NCI-H1694 treated with DMSO at 0.1 percent for 48 hours (cell line): Measurements from ENCODE around the gene TOX2.

ENCODE experiments used
- DNase-seq: peaks from one replicate; lab custom pipeline; 2025; lab: John Stamatoyannopoulos, UW

The TOX2 gene

DNA sequence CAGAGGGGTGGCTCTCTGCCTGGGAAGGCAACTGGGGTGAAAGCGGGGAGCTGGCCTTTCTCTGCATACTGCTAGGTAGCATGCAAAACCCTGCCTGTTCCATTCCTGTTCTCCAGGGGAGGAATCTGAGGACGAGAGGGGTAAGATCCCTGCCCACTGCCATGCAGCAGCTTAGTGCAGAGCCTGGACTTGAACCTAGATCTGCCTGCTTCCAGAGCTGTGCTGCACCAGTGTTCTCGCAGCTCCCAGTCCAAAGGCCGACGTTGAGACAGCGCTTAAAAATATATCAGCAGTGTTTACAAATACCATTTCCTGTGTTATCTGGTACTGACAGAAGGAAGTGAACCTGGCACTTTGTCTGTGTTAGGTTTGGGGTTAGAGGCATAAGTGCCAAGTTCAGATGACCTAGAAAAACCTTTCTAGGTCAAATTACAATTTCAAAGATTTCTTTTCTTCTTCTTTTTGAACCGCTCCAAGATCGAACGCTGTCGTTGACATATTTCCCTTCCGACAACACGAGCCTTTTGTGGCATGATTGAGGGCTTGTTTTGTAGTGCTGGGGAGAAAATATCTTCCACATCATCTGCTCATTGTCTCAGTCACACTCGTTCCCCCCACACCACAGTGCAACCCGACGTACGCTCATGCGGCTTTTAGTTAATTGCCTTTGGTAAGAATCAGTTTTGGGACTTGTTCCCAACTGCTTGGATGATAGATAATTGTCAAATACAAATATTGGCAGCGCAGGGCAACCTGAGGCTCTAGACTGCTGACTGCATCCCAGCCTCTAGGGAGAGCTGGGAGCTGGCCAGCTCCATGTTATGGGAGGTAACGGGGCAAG, 44.6 kb downstream of the TOX2 start:
- DNase-seq: no peak

DNA sequence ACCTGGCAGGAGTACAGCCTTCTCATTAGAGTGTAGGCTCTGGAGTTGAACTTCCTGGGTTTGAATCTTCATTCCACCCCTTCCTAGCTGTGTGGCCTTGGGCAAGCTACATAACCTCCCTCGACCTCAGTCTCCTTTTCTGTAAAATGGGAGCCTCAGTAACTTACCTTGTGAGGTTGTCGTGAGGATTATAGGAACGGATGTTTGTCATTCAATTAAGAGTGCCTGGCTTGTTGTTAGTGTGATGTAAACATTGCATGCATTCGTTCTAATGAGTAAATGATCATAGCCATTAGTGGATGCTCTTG, 45.2 kb downstream of the TOX2 start:
- DNase-seq: no peak

DNA sequence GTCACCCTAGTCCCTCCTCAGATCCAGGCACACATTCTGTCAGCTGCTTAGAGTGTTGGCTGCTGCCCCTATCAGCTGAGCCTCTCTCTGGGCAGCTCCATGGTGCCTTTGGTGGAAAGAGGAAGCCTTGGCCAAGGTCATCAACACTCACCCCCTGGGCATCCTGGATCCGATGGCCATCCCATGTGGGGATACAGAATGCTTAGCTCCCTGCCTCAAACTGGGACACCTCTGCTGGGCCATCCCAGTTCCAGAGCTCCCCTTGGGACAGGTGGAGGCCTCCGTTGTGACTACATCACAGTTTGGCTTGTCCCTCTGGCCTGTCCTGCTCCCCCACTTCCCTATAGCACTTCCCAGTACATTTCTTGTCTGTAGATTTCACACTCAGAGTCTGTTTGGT, 45.6 kb downstream of the TOX2 start:
- DNase-seq: no peak

DNA sequence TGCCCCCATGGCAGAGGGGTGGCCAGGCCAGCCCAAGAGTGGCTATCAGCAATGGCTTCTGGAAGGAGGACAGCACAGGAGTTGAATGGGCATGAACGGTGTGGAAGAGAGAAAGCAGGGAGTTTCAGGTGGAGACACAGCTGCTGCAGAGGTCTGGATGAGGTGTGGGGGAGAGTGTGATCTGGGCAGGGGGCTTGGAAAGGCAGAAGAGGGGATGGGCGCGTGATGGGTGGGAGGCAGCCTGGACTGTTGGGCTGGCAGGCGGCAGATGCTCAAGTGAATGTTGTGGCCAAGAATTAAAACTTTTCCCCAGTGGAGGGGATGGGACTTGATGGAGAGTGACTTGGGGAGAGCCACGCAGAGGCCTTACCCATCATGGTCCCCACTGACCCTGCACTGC, 46.5 kb downstream of the TOX2 start:
- DNase-seq: no peak

DNA sequence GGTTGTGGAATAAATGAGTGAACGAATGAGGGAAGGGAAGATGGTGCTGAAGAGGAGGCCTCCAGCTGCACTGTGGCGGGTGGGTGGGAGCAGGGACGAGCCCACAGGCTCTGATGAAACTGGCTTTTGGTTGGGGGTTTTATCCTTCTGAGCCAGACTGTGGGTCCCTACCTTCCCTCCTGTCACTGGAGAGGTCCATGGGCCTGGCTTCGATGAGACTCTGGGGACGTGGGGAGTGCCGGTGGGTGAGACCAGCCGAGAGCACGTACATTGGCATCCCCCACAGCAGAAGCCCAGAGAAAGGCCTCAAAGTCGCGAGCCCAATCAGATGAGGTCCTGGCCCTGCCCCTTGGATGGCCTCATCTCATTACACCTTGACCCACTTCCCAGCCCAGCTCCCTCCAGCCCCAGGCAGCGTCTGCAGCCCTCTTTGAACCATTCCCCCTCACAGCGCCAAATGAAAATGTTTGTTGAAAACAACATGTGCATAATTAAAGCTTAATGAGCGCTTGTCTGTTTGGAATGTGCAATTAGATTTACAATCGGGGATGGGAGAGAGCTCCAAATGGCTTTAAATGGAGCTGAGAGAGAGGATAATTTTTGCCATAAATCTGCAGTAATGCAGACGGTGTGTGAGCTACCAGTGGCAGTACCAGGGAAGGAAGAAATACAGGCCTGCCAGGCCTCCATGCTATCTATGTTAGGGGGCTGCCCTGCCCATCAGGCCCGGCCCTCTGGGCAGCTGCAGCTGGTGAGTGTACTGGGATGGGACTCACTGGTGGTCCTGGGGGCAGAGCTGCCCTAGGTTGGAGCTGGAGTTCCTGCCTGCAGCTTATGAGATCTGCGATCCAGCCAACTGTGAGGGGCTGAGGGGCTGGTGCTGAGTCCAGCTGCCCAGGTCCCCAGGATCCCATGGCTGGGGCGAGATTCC, 47.2 kb downstream of the TOX2 start:
- DNase-seq: no peak

DNA sequence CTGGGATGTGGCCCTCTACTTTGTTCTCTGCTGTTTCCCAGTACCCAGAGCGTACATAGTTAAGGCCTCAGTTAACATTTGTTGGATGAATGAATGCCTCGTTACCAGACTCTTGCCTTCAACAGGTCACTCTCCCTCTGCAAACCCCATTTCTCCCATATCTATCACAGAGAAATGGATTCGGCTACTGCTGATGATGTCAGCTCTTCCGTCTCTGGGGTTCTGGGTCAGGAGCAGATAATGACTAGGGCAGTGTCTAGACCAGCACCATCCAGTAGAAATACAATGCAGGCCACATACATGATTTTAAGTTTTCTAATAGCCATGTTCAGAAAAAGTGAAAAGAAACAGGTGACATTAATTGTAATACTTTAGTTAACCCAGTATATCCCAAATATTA, 47.9 kb downstream of the TOX2 start:
- DNase-seq: no peak

DNA sequence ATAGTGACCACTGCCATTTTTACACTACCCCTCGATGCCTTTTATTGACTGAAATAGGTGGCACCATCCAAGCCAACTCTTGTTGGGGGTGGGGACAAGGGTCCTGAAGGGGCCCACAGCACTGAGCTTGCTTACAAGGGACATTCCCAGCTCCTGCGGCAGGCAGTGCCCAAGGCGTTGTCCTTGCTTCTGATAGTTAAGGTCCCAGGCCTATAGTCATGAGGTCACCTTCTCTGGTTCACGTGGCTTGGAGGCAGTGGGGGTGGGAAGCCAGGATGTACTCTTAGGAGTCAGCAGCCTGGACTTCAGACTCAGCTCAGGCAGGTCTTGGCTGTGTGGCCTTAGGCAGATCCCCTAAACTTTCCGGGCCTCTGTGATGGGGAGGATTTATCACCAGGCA, 48.6 kb downstream of the TOX2 start:
- DNase-seq: no peak

DNA sequence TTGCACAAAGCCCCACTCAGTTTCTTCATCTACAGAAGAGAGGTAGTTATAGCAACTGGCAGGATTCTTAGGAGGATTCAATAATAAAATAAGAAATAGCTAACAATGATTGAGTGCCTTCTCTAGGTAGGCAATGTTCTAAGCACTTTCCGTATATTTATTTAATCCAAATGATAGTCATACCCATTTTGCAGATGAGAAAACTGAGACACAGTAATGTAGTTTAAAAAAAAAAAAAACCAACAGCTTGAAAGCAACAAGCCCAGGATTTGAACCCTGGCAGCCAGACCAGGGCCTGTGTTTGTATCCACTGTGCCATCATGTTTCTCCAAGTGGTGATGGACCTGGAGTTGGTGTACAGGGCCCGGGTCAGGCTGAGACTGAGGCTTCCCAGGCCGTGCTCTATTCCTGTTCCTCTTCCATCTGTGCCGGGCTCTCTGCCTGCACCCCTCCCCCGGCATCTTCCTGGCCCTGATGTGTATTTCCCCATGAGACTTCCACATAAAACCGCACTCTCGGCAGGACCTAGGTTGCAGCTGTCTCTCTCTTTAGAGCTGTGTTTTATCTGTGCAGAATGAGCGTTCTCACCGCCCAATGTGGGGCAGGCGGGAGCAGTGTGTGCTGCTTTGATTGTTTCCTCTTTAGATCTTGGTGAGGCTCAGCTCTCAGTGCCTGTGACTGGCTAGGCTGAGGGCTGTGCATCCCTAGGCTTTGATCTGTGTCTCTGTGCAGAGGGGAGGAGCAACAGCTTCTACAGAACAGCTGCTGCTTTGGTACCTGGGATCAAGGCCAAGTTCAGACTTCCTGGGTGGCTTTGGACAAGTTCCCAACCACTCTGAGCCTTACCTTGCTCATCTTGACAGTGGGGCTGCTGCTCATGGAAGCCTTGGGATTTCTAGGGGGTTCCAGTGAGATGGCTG, 49.5 kb downstream of the TOX2 start:
- DNase-seq: no peak

DNA sequence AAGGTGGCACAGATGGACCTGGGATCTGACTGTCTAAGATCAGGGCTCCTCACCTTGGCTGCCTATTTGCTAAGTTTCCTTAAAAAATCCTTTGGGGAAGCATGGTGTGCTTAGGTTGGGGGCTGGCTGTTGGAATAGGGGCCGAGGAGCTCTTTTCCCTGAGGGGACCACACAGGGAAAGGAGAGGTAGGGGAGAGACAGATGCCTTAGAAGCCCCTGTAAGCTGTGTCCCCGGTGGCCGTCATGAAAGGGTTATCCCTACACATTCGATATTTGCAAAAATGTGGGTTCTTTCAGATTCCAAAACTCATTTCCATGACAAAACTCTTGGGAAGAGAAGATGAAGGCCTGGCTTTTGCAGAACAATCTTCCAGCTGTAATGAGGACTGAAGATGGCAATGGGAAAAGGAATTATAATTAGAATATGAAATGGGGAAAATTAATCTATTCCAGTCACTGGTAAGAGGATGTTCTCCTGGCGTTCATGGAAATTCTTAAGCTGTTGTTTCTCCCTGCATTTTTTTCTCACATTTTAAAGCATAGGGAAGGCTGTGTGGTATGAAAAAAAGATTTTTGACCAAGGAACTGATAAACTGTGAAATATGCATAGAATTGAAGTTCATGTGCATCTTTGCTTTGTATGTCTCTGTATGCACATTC, 53.8 kb downstream of the TOX2 start:
- DNase-seq: no peak

DNA sequence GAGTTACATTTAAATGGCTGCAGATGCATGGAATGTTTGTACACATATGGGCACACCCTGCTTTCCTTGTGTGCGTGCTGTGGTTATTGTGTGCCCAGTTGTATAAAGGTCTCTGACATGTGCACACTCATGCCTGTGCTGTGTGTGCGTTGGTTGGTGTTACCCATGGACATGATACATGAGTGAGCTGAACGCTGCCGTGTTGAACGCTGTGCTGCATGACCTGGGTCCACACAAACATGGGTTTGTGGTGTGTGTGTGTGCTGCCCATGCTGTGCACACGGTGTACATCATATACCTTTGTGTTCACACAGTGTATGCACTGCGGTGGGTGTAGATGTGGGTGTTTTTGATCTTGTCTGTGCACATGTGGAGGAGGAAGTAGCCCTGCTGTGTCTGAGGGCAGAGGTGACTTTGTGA, 54.4 kb downstream of the TOX2 start:
- no peak for DNase-seq

DNA sequence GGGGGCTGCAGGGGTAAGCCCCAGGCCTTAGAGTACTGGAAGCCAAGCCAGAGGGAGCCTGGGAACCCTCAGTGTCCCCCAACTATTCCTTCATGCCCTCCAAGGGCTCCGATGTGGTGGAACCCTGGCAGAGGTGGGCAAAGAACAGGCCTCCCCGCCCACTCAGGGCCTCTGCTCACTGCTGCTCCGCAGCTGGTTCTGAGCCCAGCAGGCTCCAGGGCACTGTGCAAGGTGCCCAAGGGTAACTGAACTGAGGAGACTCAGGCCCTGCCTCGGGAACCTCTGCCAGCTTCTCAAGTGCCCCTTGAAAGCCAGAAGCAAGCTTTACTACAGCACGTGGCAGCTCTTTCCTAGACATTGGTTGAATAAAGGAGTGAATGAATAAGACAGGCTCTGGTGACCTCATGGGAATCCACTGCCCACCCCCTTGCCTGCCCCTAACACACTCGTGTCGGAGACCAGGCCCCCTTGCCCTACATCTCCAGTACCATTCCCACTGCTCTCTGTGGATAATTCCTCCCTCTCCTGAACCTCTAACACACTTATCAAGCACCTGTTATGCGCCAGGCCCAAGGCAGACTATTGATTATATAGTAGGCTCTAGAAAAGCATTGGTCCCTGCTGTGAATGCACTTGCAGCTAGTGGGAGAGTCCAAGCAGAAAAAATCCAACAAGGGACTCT, 55.0 kb downstream of the TOX2 start:
- DNase-seq: no peak

DNA sequence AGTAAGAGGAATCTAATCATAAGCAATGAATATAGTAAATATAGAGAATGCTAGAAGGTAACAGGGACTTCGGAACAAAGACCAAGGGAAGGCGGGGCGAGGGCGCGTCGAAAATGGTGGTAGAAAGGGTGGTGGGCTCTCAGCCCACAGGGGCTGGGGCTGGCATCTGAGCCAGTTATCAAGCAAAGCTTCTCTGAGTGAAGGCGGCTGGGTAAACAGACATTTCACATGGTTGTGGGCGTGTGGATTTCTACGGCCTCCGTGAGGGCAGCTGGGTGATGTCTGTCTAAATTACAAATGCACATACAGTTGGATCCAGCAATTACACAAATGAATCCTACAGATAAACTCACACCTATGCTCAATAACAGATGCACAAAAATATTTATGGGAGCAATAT, 56.6 kb downstream of the TOX2 start:
- DNase-seq: no peak

DNA sequence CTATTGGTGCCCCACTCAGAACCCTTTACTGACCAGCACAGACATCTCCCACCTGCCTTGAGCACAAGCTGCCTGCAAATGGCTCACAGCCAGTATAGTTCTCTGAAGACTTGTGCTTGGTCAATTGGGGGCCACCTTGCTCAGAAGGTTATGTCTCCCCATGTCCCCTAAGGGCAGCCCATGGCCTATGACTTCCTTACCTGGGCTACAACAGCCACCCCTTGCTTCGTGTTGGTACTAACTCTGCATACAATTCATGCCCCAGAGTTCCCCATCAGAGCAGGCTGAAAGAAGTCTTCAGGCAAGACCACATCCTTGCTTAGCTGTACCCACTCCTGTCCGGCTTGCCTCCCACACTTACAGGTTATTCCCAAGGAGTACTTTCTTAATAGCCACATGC, 57.4 kb downstream of the TOX2 start:
- DNase-seq: no peak

DNA sequence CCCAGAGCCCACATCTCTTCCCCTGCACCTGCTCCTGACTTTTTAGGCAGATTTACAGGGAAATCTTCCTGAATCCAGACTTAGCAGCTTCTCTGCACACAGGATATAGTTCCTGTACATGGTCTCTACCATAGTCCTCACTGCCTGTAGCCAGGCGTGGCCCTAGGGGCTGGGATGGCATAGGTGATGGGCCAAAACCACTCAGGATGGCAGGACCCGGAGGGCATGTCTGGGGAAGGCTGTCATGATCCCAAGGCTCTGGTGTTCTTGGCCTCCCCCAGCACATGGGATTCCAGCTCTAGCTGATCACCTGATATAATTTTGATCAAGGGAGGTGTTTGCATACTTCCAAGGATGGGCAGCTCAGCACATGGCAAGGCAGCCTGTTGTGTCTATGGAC, 58.0 kb downstream of the TOX2 start:
- DNase-seq: no peak

DNA sequence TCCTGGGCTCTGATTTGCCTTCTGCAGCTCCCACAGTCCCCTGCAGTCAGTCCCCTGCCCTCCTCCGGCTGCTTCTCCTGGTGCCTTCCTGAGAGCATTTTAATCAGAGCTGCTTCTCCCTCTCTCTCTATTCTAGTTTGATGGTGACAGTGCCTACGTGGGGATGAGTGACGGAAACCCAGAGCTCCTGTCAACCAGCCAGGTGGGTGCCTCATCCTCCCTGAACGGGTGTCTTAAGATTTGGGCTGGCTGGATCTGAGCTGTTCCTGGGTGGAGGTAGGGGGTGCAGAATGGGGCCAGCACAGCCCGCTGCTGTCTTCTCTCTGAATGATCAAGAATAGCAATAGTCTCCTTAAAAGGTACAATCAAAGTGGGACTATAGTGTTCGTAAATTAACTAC, 58.6 kb downstream of the TOX2 start:
- no peak for DNase-seq

DNA sequence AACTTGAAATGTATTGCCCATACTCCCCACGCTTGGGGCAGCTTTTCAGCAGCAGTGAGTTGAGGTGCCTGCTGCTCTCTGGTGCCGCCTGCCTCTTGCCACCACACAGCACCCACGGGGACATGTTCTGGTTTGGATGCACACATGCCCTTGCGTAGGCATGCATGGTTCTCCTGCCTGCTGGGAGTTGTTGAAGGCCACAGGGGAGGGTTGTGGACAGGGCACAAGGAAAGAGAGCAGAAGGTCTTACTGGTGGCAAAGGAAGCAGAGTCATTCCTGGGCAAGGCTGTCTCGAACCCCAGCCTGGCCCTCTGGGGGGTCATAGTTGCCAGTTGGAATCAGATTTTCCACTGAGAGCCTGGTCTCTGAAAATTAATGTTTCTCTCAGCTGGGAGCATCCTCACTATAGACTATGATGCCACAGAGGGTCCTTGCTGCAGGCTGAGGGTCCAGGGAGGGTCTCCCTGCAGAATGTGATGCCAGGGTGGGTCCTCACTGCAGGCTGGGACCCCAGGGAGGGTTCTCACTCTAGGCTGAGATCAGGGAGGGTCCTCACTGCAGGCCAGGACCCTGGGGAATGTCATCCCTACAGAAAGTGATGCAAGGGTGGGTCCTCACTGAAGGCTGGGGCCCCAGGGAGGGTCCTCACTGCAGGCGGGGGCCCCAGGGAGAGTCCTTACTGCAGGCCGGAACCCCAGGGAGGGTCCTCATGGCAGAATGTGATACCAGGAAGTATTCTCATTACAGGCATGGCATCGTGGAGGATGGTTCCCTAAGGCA, 59.2 kb downstream of the TOX2 start:
- DNase-seq: no peak

DNA sequence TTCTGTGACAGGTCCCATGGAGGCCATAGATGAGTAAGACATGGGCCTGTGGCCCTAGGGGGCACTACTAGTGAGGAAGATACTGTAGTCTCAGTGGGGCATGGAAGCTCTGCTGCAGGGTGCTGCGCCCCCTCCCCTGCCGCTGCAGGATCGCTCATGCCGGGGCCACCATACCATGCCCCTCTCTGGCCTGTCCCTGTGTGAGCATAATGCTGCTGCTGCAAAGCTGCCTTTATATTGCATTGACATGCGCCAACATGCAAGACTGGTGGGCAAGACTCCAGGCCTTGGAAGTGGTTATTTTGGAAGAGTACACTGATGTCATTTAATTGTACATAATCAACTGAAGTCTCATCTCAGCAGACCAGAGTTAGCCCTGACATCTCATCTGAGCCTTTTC, 60.0 kb downstream of the TOX2 start:
- DNase-seq: no peak

DNA sequence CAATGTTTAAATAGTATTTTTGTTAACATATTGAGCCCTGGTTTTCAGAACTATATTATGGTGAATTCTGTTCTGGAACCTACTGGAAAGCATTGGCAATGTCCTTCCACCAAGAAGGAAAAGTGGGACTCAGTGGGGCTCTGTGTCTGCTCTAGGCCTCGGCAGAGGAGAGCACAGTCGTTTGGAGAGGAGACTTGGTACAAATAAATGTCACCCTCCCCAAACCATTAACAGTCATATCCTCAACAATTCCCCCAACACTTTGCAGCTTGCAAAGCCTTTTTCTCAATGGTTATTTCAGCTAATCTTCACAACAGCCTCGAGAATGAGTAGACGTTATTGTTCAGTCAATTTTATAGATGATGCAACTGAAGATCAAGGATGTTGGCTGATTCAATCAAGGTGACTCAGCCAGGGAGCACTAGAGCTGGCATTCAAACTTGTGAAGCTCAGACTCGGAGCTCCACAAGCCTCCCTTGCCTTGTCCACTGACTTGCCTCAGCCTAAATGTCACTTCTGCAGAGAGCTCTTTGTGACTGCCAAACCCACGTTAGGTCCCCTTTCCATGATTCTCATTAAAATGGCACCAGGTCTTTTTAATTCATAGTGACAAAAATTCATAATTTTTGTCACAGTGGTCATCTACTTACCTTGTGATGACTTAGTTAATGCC, 60.6 kb downstream of the TOX2 start:
- no peak for DNase-seq

DNA sequence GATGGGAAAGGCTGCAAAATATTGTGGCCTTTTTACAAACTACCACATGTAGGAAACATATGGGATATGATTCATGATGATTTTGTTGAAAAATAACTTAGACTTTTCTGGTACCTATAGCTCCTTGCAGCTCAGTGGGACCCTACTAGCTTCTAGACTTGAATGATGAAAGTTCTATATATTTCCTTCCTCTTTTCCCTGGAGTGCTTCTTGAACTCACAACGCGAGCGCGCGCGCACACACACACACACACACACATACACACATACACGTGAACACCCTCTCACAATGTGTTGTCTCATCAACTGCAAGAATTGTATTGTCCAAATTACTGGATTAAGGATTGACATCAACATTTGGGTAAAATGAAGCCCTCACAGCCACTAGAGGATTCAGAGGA, 61.9 kb downstream of the TOX2 start:
- no peak for DNase-seq

DNA sequence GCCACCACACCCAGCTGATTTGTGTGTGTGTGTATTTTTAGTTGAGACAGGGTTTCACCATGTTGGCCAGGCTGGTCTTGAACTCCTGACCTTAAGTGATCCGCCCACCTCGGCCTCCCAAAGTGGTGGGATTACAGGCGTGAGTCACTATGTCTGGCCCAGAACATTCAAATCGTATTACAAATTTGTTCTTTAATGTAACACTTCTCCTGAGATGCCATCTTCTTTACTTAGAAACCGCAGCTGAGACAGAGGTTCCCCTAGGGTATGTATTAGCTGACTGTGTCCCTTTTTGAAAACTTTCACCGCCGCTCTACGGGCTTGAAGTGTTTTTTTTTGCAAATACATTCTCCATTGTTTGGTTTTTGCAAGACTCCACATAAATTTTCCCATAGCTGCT, 62.6 kb downstream of the TOX2 start:
- no peak for DNase-seq
